CD4-positive, alpha-beta T cell treated with Interleukin-17A for 1 hour (primary cell): ENCODE data around the gene CACNA1E.
A peak's percentile ranks its signal among the peaks of the same experiment; 100 is the strongest.

Experiments used
- DNase-seq: peaks from one replicate; pipeline ENCODE4 v3.0.0-alpha.2; 2020

CACNA1E gene

DNA sequence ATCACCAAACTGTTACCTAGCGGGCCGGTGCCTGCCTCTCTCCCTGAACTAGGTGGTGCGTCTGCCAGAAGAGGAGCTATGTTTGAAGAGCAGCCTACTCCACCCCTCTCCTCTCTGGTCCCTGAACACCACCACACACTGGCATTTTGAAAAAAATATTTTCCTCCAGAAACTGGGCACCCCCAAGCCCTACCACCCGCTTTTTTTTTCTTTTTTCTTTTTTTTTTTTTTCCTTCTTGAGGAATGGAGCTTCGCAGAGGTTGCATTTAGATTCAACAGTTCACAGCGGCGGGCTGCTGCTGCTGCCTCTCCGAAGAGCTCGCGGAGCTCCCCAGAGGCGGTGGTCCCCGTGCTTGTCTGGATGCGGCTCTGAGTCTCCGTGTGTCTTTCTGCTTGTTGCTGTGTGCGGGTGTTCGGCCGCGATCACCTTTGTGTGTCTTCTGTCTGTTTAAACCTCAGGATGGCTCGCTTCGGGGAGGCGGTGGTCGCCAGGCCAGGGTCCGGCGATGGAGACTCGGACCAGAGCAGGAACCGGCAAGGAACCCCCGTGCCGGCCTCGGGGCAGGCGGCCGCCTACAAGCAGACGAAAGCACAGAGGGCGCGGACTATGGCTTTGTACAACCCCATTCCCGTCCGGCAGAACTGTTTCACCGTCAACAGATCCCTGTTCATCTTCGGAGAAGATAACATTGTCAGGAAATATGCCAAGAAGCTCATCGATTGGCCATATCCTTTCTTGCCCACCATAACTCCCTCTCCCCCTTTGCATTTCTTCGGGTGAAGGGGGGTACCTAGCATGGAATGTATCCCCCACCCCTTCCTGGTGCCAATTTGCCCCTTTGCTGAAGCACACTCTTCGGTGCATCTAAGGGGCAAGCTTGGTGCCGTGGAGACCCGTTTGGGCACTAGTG, at the start of gene CACNA1E:
Gene CACNA1E, plus strand, starts transcription at position 233 of the 911 bp plus-strand sequence. Its CDS starts 228 bp downstream, at position 461.
- no peak for DNase-seq

DNA sequence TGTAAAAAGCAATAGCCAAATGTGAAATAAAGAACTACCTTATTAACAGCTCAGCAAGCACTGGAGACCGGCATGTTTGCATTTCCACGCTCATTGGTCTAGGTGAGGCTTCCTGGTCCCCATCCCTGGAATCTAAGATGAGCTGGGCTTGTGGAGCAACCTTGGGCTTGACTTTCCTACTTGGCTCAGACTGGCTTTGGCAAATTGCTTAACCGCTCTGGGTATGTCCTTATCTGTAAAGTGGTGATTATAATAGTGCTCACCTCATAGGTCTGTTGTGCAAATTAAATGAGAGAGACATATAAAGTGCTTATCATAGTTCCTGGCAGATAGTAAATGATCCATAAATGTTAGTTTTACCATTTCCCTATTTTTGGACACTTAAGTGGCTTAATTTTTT, 49.4 kb upstream of the CACNA1E start:
- no peak for DNase-seq

DNA sequence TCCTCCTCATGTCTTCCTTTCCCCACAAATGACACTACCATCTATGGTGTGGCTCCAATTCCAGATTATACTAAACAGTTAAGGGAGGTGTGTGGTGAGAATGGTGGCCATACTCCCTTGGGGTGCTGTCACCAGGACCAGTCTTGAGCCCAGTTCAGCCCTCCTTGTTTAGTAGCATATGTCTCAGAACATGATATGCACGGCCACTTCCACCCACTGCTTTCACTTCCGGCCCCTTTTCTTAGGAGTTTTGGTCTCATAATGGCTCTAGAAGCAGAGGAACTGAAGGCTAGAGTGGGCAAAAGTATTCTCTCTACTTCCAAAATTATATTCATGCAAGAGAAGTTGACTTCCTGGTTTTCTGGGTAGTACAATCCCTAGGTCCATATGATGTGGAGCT, 45.3 kb upstream of the CACNA1E start:
- DNase-seq: no peak

DNA sequence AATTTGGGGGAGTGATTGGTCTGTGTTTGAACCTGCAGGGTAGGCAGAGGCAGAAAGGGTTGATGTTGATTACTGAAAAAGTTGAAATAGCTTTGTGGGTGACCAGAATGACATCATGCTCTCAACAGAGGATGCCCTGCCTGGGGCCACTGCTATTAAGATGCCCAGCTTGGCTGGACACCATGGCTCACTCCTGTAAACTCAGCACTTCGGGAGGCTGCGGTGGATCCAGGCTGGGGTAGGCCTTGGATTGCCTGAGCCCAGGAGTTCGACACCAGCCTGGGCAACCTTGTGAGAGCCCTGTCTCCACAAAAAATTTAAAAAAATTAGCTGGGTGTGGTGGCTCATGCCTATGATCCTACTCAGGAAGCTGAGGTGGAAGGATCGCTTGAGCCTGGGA, 42.8 kb upstream of the CACNA1E start:
- no peak for DNase-seq

DNA sequence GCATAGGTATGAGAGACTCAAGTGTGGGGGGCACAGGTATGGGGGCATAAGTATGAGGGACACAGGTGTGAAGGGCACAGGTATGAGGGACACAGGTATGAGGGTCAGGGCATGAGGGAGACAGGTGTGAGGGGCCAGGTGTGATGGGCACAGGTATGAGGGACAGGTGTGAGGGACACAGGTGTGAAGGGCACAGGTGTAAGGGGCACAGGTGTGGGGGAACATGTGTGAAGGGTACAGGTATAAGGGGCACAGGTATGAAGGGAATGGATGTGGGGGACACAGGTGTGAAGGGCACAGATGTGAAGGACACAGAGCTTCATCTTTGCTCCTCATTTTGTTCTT, 41.2 kb upstream of the CACNA1E start:
- no peak for DNase-seq

DNA sequence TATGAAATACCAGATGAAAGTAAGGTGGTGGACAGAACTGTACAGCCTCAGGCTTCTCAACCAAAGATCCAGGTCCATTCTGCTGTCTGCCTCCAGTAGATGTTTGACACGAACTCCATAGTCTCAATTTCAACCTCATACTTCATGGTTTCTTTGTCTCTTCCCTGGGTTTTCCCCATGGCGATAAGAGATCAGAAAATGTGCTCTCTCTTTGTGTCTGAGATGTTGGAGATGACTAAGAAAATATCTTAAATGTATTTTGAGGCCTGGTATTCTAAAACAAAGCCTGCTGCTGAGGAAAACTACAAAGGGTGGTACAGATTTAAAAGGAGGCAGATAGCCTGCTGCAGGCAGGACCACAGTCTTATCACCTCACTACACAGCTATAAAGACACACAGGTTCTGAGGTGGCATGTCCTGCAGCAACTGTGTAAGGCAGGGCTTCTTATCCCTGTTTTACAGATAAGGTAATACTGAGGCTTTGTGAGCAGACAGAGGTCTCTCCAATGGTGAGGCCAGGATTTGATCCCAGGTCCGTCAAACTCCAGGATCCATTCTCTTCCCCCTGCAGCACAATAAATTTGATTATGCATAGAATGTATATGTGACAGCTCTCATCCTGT, 40.0 kb upstream of the CACNA1E start:
- no peak for DNase-seq

DNA sequence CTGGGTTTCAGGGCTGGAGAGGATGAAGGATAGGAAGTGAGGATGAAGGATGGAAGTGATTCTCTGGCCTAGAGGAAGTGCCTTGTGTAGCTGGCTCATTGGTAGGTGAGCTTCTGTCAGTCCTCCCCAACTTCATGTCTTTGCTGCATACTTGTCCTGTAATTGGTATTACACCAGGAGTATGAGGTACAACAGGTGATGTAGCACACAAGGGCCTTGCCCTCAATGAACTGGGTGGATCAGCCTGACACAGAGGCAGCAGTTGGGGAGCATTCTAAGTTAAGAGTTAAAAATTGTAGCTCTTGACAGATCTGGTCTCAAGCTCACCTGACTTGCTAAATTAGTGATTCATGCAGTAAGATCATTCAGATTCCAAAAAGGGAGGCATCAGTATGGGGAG, 37.9 kb upstream of the CACNA1E start:
- DNase-seq: no peak

DNA sequence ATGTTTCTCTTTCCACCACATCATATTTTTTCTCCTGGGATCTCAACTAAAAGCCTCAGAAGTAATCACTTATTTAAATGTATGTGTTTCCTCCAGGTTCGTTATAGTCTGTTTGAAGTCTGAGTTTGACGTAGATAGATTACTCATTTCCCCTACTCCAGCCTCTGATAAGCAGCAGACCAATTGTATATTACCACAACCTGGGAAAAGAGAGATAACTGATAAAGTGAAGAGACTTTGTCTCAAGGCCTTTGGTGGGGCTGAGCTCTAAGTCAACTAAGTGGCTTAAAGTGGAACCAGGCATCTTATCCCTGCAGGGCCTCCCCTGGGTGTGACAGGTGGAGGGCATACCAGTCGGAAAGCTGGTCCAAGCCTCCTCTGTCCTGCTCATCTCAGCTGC, 34.9 kb upstream of the CACNA1E start:
- DNase-seq: no peak

DNA sequence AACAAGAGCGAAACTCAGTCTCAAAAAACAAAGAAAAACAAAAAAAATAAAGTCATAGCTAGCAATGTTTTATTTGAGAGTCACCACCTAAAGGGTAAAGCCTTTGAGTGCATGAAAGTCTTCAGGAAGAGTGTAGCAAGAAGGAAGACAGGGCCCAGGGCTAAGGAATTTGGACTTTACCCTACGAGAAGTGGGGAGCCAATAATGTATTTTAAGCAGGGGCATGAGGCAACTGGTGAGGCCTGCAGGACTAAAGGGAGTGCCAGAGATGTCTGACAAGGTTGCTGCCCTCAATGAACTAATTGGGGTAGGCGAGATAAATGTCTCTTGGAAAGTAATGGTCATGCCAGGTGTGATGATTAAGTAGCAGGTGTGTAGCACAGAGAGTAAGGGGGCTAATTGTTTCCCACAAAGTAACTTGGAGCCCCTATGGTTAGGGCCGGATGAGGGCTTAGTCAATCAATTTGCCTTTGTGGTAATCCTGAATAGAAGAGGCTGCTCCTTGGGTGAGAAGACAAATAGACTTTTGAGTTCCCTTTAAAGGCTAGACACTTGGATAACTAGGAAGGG, 31.6 kb upstream of the CACNA1E start:
- no peak for DNase-seq

DNA sequence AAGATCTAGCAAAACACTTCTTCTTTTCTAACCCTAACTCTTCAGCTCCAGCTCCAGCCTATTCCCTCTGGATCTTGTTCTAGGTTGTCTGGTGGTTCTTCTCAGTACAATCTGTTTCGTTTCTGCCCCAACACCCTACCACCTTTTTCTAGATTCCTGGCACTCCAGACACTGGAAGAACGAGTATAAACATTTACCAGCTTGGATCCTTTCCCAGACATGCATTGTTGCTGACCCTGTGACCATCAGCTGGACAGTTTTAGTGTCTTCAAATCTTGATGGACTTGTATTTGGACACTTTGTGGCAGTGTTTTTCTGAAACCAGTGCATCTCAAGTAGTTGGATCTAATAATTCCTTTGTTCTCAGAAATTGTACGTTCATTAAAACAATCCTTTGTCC, 30.6 kb upstream of the CACNA1E start:
- DNase-seq: no peak

DNA sequence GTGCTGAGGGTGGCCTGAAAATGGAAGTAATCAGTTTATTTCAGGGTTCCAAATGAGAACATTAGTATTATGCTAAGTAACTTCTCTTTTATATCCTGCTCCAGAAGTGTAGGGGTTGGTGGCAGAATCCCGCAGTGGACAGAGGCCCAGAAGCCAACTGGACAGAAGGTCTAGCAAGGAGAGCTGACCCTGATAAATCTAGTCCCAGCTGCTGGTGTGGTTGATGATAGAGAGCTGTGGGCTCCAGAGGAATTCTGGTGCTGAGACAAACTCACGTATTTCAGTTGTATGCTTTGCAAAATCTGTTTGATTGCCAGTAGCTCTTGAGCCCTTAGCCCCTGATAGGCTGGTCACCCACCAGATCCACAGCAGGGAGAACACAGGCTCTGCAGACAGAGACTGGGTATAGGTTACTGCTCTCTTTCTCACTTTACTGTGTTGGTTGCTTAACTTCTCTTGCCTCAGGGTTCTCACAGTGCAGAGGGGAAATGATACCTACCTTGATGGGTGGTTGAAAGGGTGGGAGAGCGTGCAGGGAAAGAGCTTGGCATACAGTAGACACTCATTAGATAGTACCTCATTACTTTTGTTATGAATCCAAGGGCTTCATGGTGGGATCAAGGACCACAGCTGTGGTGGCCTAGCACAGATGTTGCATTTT, 29.6 kb upstream of the CACNA1E start:
- no peak for DNase-seq

DNA sequence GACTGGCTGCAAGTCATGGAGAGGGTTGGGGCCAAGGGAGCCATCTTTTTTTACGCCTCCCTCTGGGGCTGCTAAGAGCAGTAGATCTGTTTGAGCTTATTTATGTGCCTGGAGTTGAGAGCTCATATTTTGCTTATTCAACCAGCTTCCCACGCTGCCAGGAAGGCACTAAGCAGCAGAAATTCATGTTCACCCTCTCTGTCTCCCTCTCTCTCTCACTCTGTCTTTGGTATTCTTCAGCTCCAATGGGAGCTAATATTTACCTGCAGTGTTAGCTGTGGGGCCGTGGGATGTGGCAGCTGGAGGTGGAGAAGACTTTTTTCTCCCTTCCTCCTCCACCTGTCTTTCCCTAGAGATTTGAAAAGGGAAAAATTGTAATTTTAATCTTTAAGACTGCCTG, 26.8 kb upstream of the CACNA1E start:
- no peak for DNase-seq

DNA sequence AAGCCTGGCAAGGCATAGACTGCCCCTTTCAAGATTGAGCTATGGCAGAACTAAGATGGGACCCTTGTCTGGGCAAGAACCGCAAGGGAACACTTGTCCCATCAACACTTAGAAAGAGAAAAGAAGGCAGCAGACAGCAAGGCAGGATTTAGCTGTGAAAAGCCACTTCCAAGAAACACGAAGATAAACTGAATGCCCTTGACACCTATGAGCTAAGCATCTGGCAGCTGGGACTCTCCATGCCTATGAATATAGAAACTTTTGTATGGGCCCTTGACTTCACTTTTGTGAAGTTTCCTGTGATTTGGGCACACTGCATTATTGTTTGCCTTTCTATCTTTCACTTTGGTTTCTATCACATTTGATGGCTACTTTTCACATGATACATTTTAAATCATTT, 24.9 kb upstream of the CACNA1E start:
- no peak for DNase-seq

DNA sequence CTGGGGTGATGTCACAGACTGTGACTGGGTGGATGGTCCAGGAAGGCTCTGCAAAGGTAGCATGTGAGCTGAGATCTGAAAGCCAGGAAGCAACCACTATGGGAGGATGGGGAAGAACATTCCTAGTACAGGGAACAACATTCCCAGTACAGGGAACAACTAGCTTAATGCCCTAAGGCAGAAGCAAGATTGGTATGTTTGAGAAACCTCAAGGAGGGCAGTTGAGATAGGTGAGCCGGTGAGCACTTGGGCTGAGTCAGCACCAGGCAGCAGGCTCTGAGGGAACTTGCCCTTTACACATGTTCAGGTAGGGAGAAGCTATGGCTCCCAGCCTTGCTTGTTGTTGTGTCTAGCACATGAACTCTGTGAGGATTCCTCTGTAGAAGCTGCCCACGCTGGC, 24.2 kb upstream of the CACNA1E start:
- no peak for DNase-seq

DNA sequence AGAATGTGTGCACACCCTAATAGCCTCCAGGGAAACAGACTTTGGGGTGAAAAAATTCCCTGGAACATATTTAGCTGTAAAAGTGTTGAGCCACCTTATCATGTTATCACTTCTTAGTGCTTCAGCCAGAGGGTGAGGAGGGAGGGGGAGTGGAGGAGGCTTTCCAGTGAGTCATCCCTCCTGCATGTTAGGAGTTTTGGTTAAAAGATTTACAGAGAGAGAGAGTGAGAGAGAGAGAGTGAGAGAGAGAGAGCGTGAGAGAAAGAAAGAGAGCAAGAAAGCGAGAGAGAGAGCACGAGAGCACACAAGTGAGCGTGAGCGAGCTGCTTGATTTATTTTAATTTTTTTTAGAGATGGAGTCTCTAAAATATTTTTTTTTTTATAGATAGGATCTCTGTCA, 13.5 kb upstream of the CACNA1E start:
- DNase-seq: no peak

DNA sequence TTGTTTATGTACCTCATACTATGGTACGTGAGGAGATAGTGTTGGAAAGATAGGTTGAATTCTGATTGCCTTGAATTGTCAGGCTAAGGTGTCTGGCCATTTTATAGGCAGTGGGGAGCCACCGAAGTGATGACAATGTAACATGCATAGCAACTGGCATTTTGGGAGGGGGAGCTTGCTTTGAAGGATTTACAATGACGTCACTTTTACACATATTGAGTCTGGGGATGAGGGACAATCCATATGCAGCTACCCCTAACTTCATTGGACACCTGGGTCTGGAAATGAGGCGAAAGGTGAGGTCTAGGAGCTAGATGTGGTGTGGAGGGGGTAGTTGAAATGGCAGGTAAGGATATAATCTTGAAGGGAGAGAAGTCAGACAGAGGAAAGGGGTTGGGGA, 7.7 kb upstream of the CACNA1E start:
- DNase-seq: no peak

DNA sequence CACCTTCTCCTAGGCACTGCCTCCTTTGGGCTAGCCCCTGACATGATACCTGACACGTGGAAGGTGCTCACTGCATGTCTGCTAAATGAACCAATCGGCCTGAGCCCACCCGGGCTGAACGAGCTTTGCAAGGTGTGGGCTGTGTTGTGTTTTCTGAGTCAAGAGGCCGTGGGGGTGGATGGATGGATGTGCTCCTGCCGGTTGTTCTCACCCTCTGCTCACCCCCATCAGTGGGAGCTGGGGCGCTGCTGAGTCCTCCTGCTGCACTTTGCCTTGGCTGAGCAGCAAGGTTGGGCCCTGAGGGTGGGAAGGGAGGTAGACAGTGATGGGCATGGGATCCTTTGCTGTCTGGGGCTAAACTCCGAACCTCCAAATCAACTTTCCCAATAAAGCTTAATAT, 6.7 kb upstream of the CACNA1E start:
- no peak for DNase-seq

DNA sequence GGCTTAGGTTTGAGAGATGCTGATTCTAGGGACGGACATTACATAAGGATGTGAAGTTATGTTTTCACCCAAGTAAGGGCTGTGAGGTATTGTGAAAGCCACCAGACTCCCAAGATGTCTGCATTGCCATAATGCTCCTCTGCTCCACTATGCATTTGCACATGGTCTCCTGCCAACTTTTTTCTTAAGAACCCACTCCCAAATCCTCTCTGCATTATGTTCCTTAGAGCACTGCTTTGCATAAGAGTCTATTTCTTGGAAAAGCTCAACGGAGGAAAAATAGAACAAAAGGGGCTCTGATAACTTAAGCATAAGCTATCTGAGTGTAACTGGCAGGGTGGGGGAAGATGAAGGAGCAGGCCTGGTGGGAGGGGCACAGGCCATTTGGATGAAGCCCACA, 5.0 kb upstream of the CACNA1E start:
- DNase-seq: no peak

DNA sequence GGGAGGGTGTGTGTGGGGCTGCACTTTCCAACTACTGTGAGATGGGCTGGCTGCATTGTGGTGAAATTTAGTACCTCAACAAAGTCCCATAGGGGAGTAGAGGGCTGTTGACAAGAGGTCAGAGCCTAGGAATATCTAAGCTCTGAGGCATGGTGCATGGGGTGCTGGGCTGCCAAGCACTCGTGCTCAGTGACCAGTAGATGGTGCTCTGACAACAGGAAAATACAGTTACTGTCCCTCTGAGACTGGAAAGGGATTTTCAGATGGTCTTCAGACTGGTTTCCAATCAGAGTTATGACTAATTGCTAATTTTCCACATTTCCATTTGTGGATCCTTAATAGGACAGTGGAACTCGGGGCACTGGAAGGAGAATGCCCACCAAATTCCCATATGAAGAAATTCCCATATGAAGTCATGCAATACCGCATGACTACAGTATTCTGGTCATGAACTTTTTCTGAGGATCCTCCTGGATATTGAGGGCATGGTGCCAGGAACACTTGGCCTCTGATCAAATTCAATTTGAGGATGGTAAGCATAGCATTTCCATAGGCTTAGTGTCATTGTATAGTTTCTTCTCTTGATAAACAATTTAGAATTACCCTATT, 4.1 kb upstream of the CACNA1E start:
- peak; percentile 43 for DNase-seq

DNA sequence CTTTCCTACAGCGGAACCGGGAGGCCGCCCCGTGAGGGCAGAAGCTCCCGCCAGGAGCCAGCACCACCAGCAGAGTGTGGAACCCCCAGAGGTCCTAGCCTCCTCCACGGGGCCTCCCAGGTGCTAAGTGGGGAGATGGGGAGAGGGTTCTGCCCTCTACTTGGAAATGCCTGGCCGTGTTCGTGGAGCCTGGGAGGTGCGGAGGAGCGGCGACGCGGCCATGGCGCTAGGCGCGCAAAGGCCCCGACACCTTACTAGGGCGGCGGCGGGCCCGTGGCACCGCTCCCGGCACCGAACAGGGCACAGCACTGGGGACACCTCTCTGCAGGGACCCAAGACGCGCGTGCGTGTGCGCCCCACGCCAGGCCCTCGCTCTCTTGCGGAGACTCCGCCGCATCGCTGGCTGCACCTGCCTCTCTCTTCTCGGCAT, 1.3 kb upstream of the CACNA1E start:
- no peak for DNase-seq

DNA sequence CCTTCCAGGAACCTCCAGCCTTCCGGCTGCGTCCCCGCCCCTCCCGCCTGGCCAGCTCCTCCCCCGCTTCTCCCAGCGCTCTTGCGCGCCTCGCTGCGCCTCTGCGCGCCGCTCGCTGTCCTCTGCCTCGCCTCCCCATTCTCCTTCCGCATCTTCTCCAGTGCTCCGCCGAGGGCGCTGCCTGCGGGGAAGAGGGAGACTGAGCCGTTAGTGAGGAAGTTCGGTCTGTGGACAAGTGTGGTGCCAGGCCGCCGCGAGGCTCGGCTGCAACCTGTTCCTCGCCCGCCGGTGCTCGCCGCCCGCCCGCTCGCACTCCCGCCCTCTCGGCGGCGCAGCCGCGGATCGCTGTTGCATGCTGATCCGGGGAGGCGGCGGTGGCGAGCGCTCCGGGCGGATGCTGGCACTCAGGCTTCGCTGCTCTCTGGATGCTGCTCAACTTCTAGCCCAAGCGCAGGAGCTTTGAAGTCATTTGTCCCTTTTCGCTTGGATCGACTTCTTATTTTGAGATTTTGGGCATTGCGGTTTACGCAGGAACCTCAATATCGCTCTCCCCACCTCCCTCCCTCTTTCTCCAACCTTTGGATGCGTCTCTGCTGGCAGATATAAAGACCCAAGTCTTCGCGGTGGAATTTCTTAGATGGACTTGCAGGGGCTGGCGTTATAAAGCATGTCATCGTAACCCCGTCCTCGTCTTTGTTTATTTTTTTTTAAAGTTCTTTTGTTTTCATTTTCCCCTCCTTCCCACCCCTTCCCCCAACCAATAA, 614 bp upstream of the CACNA1E start:
- no peak for DNase-seq

DNA sequence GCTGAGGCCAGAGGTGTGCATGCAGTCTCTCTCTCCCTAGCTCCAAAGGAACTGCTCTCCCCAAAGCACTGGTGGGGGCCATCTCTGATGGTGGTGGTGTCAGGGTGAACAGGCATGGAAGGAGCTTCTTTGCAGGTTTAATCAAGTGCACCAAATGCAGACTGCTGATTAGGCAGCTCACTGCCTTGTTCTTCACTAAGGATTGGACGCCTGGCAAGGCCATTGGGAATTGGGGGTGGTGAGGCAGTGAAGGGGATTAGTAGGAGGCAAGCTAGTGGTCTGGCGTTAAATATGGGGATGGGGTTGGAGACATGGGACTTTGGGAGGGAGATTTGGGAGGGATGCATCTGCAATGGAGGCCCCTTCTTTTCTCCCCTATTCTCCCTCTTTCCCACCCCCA, 1.5 kb downstream of the CACNA1E start:
- DNase-seq: no peak
